Fibroblast of mammary gland (primary cell): ENCODE data around the gene POC1B.

Experiments used
- DNase-seq: peaks from one replicate; pipeline ENCODE4 v3.0.0-alpha.2; 2010; ENCODE audit warnings: low read depth
- H3K4me3 ChIP-seq: 2 replicates; pipeline ENCODE4 v1.5.1; 2011; ENCODE audit warnings: low read depth, mild to moderate bottlenecking, low read length, moderate library complexity; ENCODE audit not compliant: control insufficient read depth
- CTCF ChIP-seq: conservative IDR thresholded peaks from 2 replicates; pipeline ENCODE4 v1.5.1; 2011; ENCODE audit warnings: low read depth, low read length, inconsistent platforms; ENCODE audit not compliant: control insufficient read depth, insufficient read depth

The POC1B gene

GRCh38 chr12:89429528-89429927 lies 96.3 kb downstream of the POC1B start:
- TF ChIP-seq CTCF, result no peak
- H3K4me3 ChIP-seq, result no peak overlapping the region
- DNase-seq, result no peak

GRCh38 chr12:89427508-89428156 lies 98.2 kb downstream of the POC1B start:
- DNase-seq, result no peak
- H3K4me3 ChIP-seq, result no peak overlapping the region

GRCh38 chr12:89424846-89425245 lies 101.0 kb downstream of the POC1B start:
- TF ChIP-seq CTCF, result no peak
- no peak overlapping the region for H3K4me3 ChIP-seq
- no peak for DNase-seq

More at GRCh38 chr12:89427508-89428156, 98.2 kb downstream of the POC1B start:
- no peak for TF ChIP-seq CTCF

- TF ChIP-seq CTCF, result no peak
- no peak overlapping the region for H3K4me3 ChIP-seq
- DNase-seq, result no peak
Measured at GRCh38 chr12:89424389-89424788, 101.5 kb downstream of the POC1B start.

- no peak for DNase-seq
- peak; percentile 15 for TF ChIP-seq CTCF
- no peak overlapping the region for H3K4me3 ChIP-seq
Measured at GRCh38 chr12:89421092-89421835, 104.6 kb downstream of the POC1B start.

GRCh38 chr12:89418228-89418910 lies 107.5 kb downstream of the POC1B start:
- H3K4me3 ChIP-seq, result no peak overlapping the region
- no peak for TF ChIP-seq CTCF
- DNase-seq, result no peak
